Stomach (tissue), 4 donors: ENCODE data around the gene ARL11.

Experiments
- EP300 ChIP-seq: sonication (generic); formaldehyde crosslinking; IDR thresholded peaks from one replicate; pipeline ENCODE4 v1.6.1; 2017; ENCODE audit warnings: antibody characterized with exemption
- POLR2A ChIP-seq, 4 donors: fragments of 450-650 bp; IDR thresholded peaks; one replicate each; pipeline ENCODE4 v1.6.1; 2016; ENCODE audit warnings: antibody characterized with exemption in 4 of 4, control low read depth in 2 of 4, mild to moderate bottlenecking in 1 of 4, moderate library complexity in 1 of 4
- POLR2AphosphoS5 ChIP-seq, 3 donors: sonication (generic); formaldehyde crosslinking; IDR thresholded peaks; one replicate each; pipeline ENCODE4 v1.6.1; 2016; ENCODE audit warnings: antibody characterized with exemption in 3 of 3
- TF ChIP-seq, protein P1 (sequence below), 7 experiments: fragments of 450-650 bp in 4 of 7; fragments of 200-600 bp in 3 of 7; sonication (generic) in 3 of 7; IDR thresholded peaks; one replicate each; pipeline ENCODE4 v1.5.1; 2016 to 2019; ENCODE audit warnings: antibody characterized with exemption in 7 of 7, control low read depth in 2 of 7, mild to moderate bottlenecking in 1 of 7

GRCh38 chr13:49651570-49652354 is 23.5 kb downstream of the ARL11 start:
- TF ChIP-seq POLR2AphosphoS5 (IDR thresholded peaks at IDR 0.05) (no peak), POLR2A (IDR thresholded peaks at IDR 0.05) (no peak), EP300 (no peak)
- TF ChIP-seq, protein P1, sequence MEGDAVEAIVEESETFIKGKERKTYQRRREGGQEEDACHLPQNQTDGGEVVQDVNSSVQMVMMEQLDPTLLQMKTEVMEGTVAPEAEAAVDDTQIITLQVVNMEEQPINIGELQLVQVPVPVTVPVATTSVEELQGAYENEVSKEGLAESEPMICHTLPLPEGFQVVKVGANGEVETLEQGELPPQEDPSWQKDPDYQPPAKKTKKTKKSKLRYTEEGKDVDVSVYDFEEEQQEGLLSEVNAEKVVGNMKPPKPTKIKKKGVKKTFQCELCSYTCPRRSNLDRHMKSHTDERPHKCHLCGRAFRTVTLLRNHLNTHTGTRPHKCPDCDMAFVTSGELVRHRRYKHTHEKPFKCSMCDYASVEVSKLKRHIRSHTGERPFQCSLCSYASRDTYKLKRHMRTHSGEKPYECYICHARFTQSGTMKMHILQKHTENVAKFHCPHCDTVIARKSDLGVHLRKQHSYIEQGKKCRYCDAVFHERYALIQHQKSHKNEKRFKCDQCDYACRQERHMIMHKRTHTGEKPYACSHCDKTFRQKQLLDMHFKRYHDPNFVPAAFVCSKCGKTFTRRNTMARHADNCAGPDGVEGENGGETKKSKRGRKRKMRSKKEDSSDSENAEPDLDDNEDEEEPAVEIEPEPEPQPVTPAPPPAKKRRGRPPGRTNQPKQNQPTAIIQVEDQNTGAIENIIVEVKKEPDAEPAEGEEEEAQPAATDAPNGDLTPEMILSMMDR (IDR thresholded peaks at IDR 0.05): no peak
